ENCODE results near the gene MAP3K20. TPM values are rescaled to one million over a fixed set of nuclear protein-coding genes. Genes with fewer than 3 reads are reported as not detected.

Gene MAP3K20
- total RNA-seq, 1 experiment from 2014 or later: 44.5 TPM

- no peak for DNase-seq
- no peak overlapping the region for H3K4me3 Mint-ChIP-seq (ENCODE audit: unreplicated experiment)
- H3K9me3 Mint-ChIP-seq (ENCODE audit: unreplicated experiment): no peaks in the 10 kb centered on the region
- H3K36me3 ChIP-seq (ENCODE audit: control insufficient read depth, insufficient read depth, low read length): no peaks in the 10 kb centered on the region
- no peak overlapping the region for H3K4me3 ChIP-seq (ENCODE audit: low read depth, low read length)
- TF ChIP-seq CTCF (IDR thresholded peaks at IDR 0.05; ENCODE audit: insufficient read depth in 1 of 2, low read depth in 1 of 2, low read length in 1 of 2, severe bottlenecking in 1 of 2, unreplicated experiment in 1 of 2): no peak
- no TSS peak for BruUV-seq (replicated peaks)
- H3K4me1 ChIP-seq: no peaks in the 10 kb centered on the region
- no peaks in the 10 kb centered on the region for H3K27me3 ChIP-seq (replicated peaks; ENCODE audit: control insufficient read depth, insufficient read depth, low read length)
- ChIA-PET CTCF (no interaction called here), POLR2A (no interaction called here)
- H3K36me3 Mint-ChIP-seq (ENCODE audit: insufficient read depth, unreplicated experiment): no peaks in the 10 kb centered on the region
- H3K27me3 Mint-ChIP-seq (ENCODE audit: insufficient read depth, unreplicated experiment): no peaks in the 10 kb centered on the region
- intact Hi-C loops (cut with micrococcal nuclease; ENCODE audit: unreplicated experiment): no loop called here
- no peak overlapping the region for H3K27ac Mint-ChIP-seq (ENCODE audit: unreplicated experiment)
- peaks cover 14% of the 10 kb centered on the region for H3K9me3 ChIP-seq
- H3K4me1 Mint-ChIP-seq (ENCODE audit: low read depth, unreplicated experiment): no peaks in the 10 kb centered on the region
Measured at GRCh38 chr2:173290046-173290445, 214.4 kb downstream of the MAP3K20 start.

- no peaks in the 10 kb centered on the region for H3K4me1 Mint-ChIP-seq (ENCODE audit: low read depth, unreplicated experiment)
- H3K27me3 Mint-ChIP-seq (ENCODE audit: insufficient read depth, unreplicated experiment): no peaks in the 10 kb centered on the region
- TF ChIP-seq CTCF (IDR thresholded peaks at IDR 0.05; ENCODE audit: insufficient read depth in 1 of 2, low read depth in 1 of 2, low read length in 1 of 2, severe bottlenecking in 1 of 2, unreplicated experiment in 1 of 2): no peak
- no peaks in the 10 kb centered on the region for H3K9me3 Mint-ChIP-seq (ENCODE audit: unreplicated experiment)
- Histone ChIP-seq H3K36me3 (ENCODE audit: control insufficient read depth, insufficient read depth, low read length) (no peaks in the 10 kb centered on the region), H3K4me3 (ENCODE audit: low read depth, low read length) (no peak overlapping the region), H3K27me3 (replicated peaks; ENCODE audit: control insufficient read depth, insufficient read depth, low read length) (no peaks in the 10 kb centered on the region), H3K9me3 (peaks cover 18% of the 10 kb centered on the region), H3K4me1 (no peaks in the 10 kb centered on the region)
- BruUV-seq (replicated peaks): no TSS peak
- intact Hi-C loops (cut with micrococcal nuclease; ENCODE audit: unreplicated experiment): no loop called here
- no peaks in the 10 kb centered on the region for H3K36me3 Mint-ChIP-seq (ENCODE audit: insufficient read depth, unreplicated experiment)
- no peak for DNase-seq
- ChIA-PET POLR2A (no interaction called here), CTCF (no interaction called here)
- H3K4me3 Mint-ChIP-seq (ENCODE audit: unreplicated experiment): no peak overlapping the region
- H3K27ac Mint-ChIP-seq (ENCODE audit: unreplicated experiment): no peak overlapping the region
Measured at GRCh38 chr2:173290518-173290917, 214.9 kb downstream of the MAP3K20 start.

GRCh38 chr2:173291412-173291811 is 215.8 kb downstream of the MAP3K20 start:
- intact Hi-C loops (cut with micrococcal nuclease; ENCODE audit: unreplicated experiment): no loop called here
- Mint-ChIP-seq H3K27me3 (ENCODE audit: insufficient read depth, unreplicated experiment) (no peaks in the 10 kb centered on the region), H3K4me3 (ENCODE audit: unreplicated experiment) (no peak overlapping the region), H3K36me3 (ENCODE audit: insufficient read depth, unreplicated experiment) (no peaks in the 10 kb centered on the region), H3K4me1 (ENCODE audit: low read depth, unreplicated experiment) (no peaks in the 10 kb centered on the region), H3K9me3 (ENCODE audit: unreplicated experiment) (peaks cover 2% of the 10 kb centered on the region), H3K27ac (ENCODE audit: unreplicated experiment) (no peak overlapping the region)
- Histone ChIP-seq H3K27me3 (replicated peaks; ENCODE audit: control insufficient read depth, insufficient read depth, low read length) (no peaks in the 10 kb centered on the region), H3K9me3 (peaks cover 18% of the 10 kb centered on the region), H3K4me1 (no peaks in the 10 kb centered on the region), H3K36me3 (ENCODE audit: control insufficient read depth, insufficient read depth, low read length) (no peaks in the 10 kb centered on the region), H3K4me3 (ENCODE audit: low read depth, low read length) (no peak overlapping the region)
- BruUV-seq (replicated peaks): no TSS peak
- TF ChIP-seq CTCF (IDR thresholded peaks at IDR 0.05; ENCODE audit: insufficient read depth in 1 of 2, low read depth in 1 of 2, low read length in 1 of 2, severe bottlenecking in 1 of 2, unreplicated experiment in 1 of 2): no peak
- POLR2A ChIA-PET: no interaction called here
- CTCF ChIA-PET: no interaction called here
- DNase-seq: no peak
